Keratinocyte (primary cell): ENCODE results near the gene CRP. TPM values are rescaled to one million over a fixed set of nuclear protein-coding genes. Genes with fewer than 3 reads are reported as not detected.

Source experiments
- DNase-seq: peaks from one replicate; pipeline ENCODE4 v3.0.0-alpha.2; 2011; ENCODE audit warnings: low read depth, missing footprints, low spot score
- FAIRE-seq: peaks from 2 replicates; lab custom pipeline; 2011; peaks lifted over from hg19 to GRCh38; lab: Jason Lieb, UNC
- H2AFZ ChIP-seq: 2 replicates; pipeline ENCODE4 v1.6.0; 2012; ENCODE audit warnings: low read length, control low read depth, inconsistent platforms; ENCODE audit not compliant: control insufficient read depth
- H3K27ac ChIP-seq: 2 replicates; pipeline ENCODE4 v1.5.1; 2011; ENCODE audit warnings: low read length; ENCODE audit not compliant: control insufficient read depth, insufficient read depth
- H3K27me3 ChIP-seq: 3 replicates; pipeline ENCODE4 v1.6.0; 2011; ENCODE audit warnings: low read length; ENCODE audit not compliant: control insufficient read depth, insufficient read depth; ENCODE audit errors: extremely low read depth
- H3K36me3 ChIP-seq, 2 experiments: 2 replicates in 1 of 2; 3 replicates in 1 of 2; pipeline ENCODE4 v1.5.1; 2011; ENCODE audit warnings: low read length in 2 of 2, mild to moderate bottlenecking in 1 of 2; ENCODE audit not compliant: control insufficient read depth in 2 of 2, insufficient read depth in 2 of 2; ENCODE audit errors: extremely low read depth in 1 of 2
- H3K4me1 ChIP-seq: 3 replicates; pipeline ENCODE4 v1.5.1; 2011; ENCODE audit warnings: low read length; ENCODE audit not compliant: control insufficient read depth, insufficient read depth; ENCODE audit errors: extremely low read depth
- H3K4me2 ChIP-seq: 3 replicates; pipeline ENCODE4 v1.6.0; 2011; ENCODE audit warnings: low read depth, low read length; ENCODE audit not compliant: control insufficient read depth, insufficient read depth; ENCODE audit errors: extremely low read depth
- H3K4me3 ChIP-seq, 3 experiments: fragments of 200-600 bp in 1 of 3; sonication (generic) in 1 of 3; 2 replicates in 2 of 3; 3 replicates in 1 of 3; pipeline ENCODE4 v1.5.1; 2011 to 2016; ENCODE audit warnings: low read length in 3 of 3, mild to moderate bottlenecking in 3 of 3, control low read depth in 2 of 3, inconsistent platforms in 1 of 3, low read depth in 1 of 3, mixed read lengths in 1 of 3, mixed run types in 1 of 3, moderate library complexity in 1 of 3; ENCODE audit not compliant: control insufficient read depth in 2 of 3, insufficient read depth in 2 of 3; ENCODE audit errors: extremely low read depth in 1 of 3
- H3K79me2 ChIP-seq: 2 replicates; pipeline ENCODE4 v1.6.0; 2012; ENCODE audit warnings: low read length; ENCODE audit not compliant: control insufficient read depth, insufficient read depth
- H3K9ac ChIP-seq: 3 replicates; pipeline ENCODE4 v1.6.0; 2011; ENCODE audit warnings: low read length; ENCODE audit not compliant: control insufficient read depth, insufficient read depth; ENCODE audit errors: extremely low read depth
- H3K9me1 ChIP-seq: 3 replicates; pipeline ENCODE4 v1.6.0; 2011; ENCODE audit warnings: low read length; ENCODE audit not compliant: control insufficient read depth, insufficient read depth; ENCODE audit errors: extremely low read depth
- H3K9me3 ChIP-seq: 2 replicates; pipeline ENCODE4 v1.5.1; 2012; ENCODE audit warnings: low read depth, low read length; ENCODE audit not compliant: control insufficient read depth
- H4K20me1 ChIP-seq: 3 replicates; pipeline ENCODE4 v1.6.0; 2011; ENCODE audit warnings: low read length; ENCODE audit not compliant: control insufficient read depth, insufficient read depth; ENCODE audit errors: extremely low read depth
- CTCF ChIP-seq, 3 experiments: IDR thresholded peaks in 1 of 3; conservative IDR thresholded peaks in 1 of 3; optimal IDR thresholded peaks in 1 of 3; 2 replicates in 2 of 3; 3 replicates in 1 of 3; pipeline versions ENCODE3 to v1.5.1; 2011; ENCODE audit warnings: low read length in 3 of 3, mild to moderate bottlenecking in 3 of 3, moderate library complexity in 2 of 3, control low read depth in 1 of 3, inconsistent platforms in 1 of 3; ENCODE audit not compliant: insufficient read depth in 2 of 3; ENCODE audit errors: extremely low read depth in 1 of 3
- EZH2 ChIP-seq: IDR thresholded peaks from one replicate; pipeline ENCODE4 v1.6.1; 2012; ENCODE audit warnings: inconsistent platforms, mild to moderate bottlenecking, low read length, moderate library complexity
- dilution Hi-C: fragments of 300-500 bp; cut with MboI; formaldehyde crosslinking; loops from one replicate; pipeline ENCODE4 v1.7.0; 2020; ENCODE audit warnings: low sequenced_read_pairs; ENCODE audit not compliant: extremely low pct_ligation_motif_present
- polyA plus RNA-seq, 5 experiments: library from polyadenylated mRNA; depleted of rRNA in 3 of 5; stranded (reverse) in 3 of 5; stranded (forward) in 1 of 5; unstranded in 1 of 5; fragments of >200 nt; gene quantifications; 1 replicate in 1 of 5; 2 replicates in 3 of 5; 3 replicates in 1 of 5; pipeline versions ENCODE4 v1.2.1 to v1.2.3, GENCODE V29; 2011 to 2012; ENCODE audit warnings: missing spikeins in 2 of 5, low read depth in 1 of 5, low replicate concordance in 1 of 5

CRP gene
- polyA plus RNA-seq, 1 donor (not counting 4 experiments of a cell fraction or from before 2014, with no cell fraction given), result not detected

GRCh38 chr1:159749630-159750029 is 35.2 kb upstream of the CRP start:
- no peak for TF ChIP-seq CTCF (optimal IDR thresholded peaks at IDR 0.05 in 1 of 3, IDR thresholded peaks at IDR 0.05 in 1 of 3, conservative IDR thresholded peaks at IDR 0.05 in 1 of 3; ENCODE audit: extremely low read depth in 1 of 3, insufficient read depth in 2 of 3, low read length in 3 of 3)
- Histone ChIP-seq H3K9me3 (no peaks in the 10 kb centered on the region), H3K27ac (no peak overlapping the region), H2AFZ (no peak overlapping the region), H3K79me2 (no peaks in the 10 kb centered on the region), H3K9me1 (no peaks in the 10 kb centered on the region), H3K4me2 (no peak overlapping the region), H4K20me1 (no peaks in the 10 kb centered on the region), H3K36me3 (no peaks in the 10 kb centered on the region), H3K4me1 (no peaks in the 10 kb centered on the region), H3K4me3 (no peak overlapping the region), H3K9ac (no peak overlapping the region), H3K27me3 (no peaks in the 10 kb centered on the region)
- no peak for DNase-seq
- FAIRE-seq, result no peak
- dilution Hi-C loops, result no loop called here

GRCh38 chr1:159748370-159748769 is 34.0 kb upstream of the CRP start:
- DNase-seq (no peak), FAIRE-seq (no peak)
- H3K4me1 ChIP-seq, result no peaks in the 10 kb centered on the region
- H3K9me3 ChIP-seq, result no peaks in the 10 kb centered on the region
- no peak overlapping the region for H2AFZ ChIP-seq
- no peak overlapping the region for H3K27ac ChIP-seq
- dilution Hi-C loops, result no loop called here
- H3K9ac ChIP-seq, result no peak overlapping the region
- no peaks in the 10 kb centered on the region for H3K9me1 ChIP-seq
- TF ChIP-seq EZH2 (no peak), CTCF (optimal IDR thresholded peaks at IDR 0.05 in 1 of 3, IDR thresholded peaks at IDR 0.05 in 1 of 3, conservative IDR thresholded peaks at IDR 0.05 in 1 of 3; ENCODE audit: extremely low read depth in 1 of 3, insufficient read depth in 2 of 3, low read length in 3 of 3) (no peak)
- no peak overlapping the region for H3K4me2 ChIP-seq
- no peak overlapping the region for H3K4me3 ChIP-seq
- H3K79me2 ChIP-seq, result no peaks in the 10 kb centered on the region
- H3K36me3 ChIP-seq, result no peaks in the 10 kb centered on the region
- no peaks in the 10 kb centered on the region for H4K20me1 ChIP-seq
- H3K27me3 ChIP-seq, result no peaks in the 10 kb centered on the region
